ENCODE data around the gene ERFE. TPM values are rescaled to one million over a fixed set of nuclear protein-coding genes. Genes with fewer than 3 reads are reported as not detected.
A peak's percentile ranks its signal among the peaks of the same experiment; 100 is the strongest.

Gene ERFE
- total and polyA plus RNA-seq, 8 donors, result 0.15 to 1.4 (median 0.63) TPM

DNA sequence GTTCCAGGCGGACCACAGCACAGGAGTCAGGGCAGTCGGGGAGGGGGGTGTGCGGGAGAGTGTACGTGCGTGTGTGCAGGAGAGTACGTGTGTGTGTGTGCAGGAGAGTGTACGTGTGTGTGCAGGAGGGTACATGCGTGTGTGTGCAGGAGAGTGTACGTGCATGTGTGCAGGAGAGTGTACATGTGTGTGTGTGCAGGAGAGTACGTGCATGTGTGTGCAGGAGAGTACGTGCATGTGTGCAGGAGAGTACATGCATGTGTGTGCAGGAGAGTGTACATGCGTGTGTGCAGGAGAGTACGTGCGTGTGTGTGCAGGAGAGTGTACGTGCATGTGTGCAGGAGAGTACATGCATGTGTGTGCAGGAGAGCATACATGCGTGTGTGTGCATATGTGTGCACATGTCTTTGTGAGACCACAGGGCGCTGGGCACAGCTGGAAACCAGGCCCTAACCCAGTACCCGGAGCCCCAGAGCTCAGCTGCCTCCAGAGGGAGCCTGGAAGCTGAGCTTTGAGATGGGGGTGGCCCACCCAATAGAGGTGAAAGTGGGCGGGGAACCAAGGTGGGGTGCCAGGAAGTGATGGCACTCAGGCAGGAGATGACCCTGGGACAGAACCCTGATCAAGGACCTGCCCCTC lies 34.2 kb upstream of the ERFE start:
- intact Hi-C loops (cut with DNase I), result no loop called here
- Histone ChIP-seq H3K36me3 (no peaks in the 10 kb centered on the region), H3K4me3 (no peak overlapping the region), H3K4me1 (peaks cover 0 to 5% of the 10 kb centered on the region in 2 donors), H3K27ac (no peak overlapping the region), H3K27me3 (peaks cover 0 to 46% of the 10 kb centered on the region in 2 donors), H3K9me3 (no peaks in the 10 kb centered on the region)
- ATAC-seq (no peak), DNase-seq (peak in 1 of 4 donors; percentile 37)
- TF ChIP-seq, protein P1, sequence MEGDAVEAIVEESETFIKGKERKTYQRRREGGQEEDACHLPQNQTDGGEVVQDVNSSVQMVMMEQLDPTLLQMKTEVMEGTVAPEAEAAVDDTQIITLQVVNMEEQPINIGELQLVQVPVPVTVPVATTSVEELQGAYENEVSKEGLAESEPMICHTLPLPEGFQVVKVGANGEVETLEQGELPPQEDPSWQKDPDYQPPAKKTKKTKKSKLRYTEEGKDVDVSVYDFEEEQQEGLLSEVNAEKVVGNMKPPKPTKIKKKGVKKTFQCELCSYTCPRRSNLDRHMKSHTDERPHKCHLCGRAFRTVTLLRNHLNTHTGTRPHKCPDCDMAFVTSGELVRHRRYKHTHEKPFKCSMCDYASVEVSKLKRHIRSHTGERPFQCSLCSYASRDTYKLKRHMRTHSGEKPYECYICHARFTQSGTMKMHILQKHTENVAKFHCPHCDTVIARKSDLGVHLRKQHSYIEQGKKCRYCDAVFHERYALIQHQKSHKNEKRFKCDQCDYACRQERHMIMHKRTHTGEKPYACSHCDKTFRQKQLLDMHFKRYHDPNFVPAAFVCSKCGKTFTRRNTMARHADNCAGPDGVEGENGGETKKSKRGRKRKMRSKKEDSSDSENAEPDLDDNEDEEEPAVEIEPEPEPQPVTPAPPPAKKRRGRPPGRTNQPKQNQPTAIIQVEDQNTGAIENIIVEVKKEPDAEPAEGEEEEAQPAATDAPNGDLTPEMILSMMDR (IDR thresholded peaks at IDR 0.05), result no peak

DNA sequence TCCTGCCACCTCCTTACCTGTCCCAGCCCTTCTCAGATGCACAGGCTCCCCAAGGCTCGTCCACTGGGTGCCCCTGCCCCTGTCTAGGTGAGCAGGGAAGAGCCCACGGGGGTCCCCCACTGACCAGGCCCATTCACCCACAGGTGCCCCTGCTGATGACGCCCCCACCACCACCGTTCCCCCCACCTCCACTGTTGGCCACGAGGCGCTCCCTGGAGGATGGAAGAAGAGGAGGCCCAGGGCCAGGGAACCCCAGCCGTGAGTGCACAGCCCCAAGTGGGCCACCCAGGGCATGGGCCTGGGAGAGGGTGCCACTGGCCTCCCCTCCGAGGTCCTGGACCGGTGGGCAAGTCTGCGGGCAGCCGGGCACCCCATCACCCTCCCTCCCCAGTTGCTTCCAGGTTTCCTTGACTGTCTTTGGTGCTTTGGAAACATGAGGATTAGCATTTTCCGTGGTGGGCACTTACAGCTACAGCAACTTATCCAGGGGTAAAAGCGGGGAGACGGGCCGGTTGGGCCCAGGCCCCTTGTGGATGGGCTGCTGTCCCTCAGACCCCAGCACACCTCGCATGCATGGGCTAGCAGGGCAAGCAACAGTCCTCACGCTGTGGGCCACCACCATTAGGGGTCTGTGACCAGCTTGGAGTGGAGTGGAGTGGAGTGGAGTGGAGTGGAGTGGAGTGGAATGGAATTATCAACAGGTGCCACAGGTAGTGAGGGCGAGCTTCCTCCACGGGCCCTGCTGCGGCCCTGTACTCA lies 33.5 kb upstream of the ERFE start:
- TF ChIP-seq, protein P1 (IDR thresholded peaks at IDR 0.05), result no peak
- Histone ChIP-seq H3K36me3 (no peaks in the 10 kb centered on the region), H3K9me3 (no peaks in the 10 kb centered on the region), H3K4me1 (peaks cover 0 to 5% of the 10 kb centered on the region in 2 donors), H3K27ac (no peak overlapping the region), H3K4me3 (no peak overlapping the region), H3K27me3 (peaks cover 0 to 40% of the 10 kb centered on the region in 2 donors)
- ATAC-seq, result no peak
- intact Hi-C loops (cut with DNase I), result no loop called here
- peak in 1 of 4 donors; percentile 66 for DNase-seq

DNA sequence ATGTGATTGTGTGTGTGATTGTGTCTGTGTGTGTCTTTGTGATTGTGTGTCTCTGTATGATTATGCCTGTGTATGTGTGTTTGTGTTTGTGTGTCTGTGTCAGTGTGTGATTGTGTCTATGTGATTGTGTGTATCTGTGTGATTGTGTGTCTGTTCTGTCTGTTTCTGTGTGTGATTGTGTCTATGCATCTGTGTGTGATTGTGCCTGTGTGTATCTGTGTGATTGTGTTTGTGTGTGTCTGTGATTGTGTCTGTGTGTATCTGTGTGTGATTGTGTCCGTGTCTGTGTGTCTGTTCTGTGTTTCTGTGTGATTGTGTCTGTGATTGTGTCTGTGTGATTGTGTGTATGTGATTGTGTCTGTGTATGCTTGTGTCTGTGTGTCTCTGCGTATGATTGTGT lies 32.4 kb upstream of the ERFE start:
- intact Hi-C loops (cut with DNase I), result no loop called here
- no peak overlapping the region for H3K27ac ChIP-seq
- no peaks in the 10 kb centered on the region for H3K36me3 ChIP-seq
- no peak overlapping the region for H3K4me3 ChIP-seq
- TF ChIP-seq, protein P1 (IDR thresholded peaks at IDR 0.05), result no peak
- H3K4me1 ChIP-seq, result peaks cover 0 to 5% of the 10 kb centered on the region in 2 donors
- H3K27me3 ChIP-seq, result peaks cover 0 to 30% of the 10 kb centered on the region in 2 donors
- DNase-seq (no peak), ATAC-seq (no peak)
- H3K9me3 ChIP-seq, result no peaks in the 10 kb centered on the region

DNA sequence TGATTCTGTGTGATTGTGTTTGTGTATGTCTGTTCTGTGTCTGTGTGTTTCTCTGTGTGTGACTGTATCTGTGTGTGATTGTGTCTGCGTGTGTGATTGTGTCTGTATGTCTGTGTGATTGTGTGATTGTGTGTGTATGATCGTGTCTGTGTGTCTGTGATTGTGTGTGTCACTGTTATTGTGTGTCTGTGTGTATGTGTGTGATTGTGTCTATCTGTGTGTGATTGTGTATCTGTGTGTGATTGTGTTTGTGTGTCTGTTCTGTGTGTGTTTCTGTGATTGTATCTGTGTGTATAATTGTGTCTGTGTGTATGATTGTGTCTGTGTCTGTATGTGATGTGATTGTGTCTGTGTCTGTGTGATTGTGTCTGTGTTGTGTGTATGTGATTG lies 32.0 kb upstream of the ERFE start:
- H3K9me3 ChIP-seq, result no peaks in the 10 kb centered on the region
- peaks cover 0 to 30% of the 10 kb centered on the region in 2 donors for H3K27me3 ChIP-seq
- ATAC-seq (no peak), DNase-seq (no peak)
- H3K4me3 ChIP-seq, result no peak overlapping the region
- TF ChIP-seq, protein P1 (IDR thresholded peaks at IDR 0.05), result no peak
- H3K27ac ChIP-seq, result no peak overlapping the region
- no peaks in the 10 kb centered on the region for H3K36me3 ChIP-seq
- peaks cover 0 to 5% of the 10 kb centered on the region in 2 donors for H3K4me1 ChIP-seq
- intact Hi-C loops (cut with DNase I), result no loop called here
